HepG2 (cell line): ENCODE measurements around the gene GNG12. TPM values are rescaled to one million over a fixed set of nuclear protein-coding genes. Genes with fewer than 3 reads are reported as not detected.
A peak's percentile ranks its signal among the peaks of the same experiment; 100 is the strongest.

ENCODE experiments used
- ASH2L ChIP-seq: fragments of 300-600, 200-600 bp; sonication (generic); IDR thresholded peaks from 2 replicates; pipeline ENCODE4 v1.7.0; 2017; ENCODE audit warnings: low read depth, mild to moderate bottlenecking, moderate library complexity, mixed read lengths, low read length; ENCODE audit not compliant: insufficient read length
- CEBPG ChIP-seq: IDR thresholded peaks from 2 replicates; pipeline ENCODE4 v1.6.1; 2016
- CTCF ChIP-seq: sonication (generic); formaldehyde crosslinking; IDR thresholded peaks from 2 replicates; pipeline ENCODE4 v1.5.0; 2020; ENCODE audit warnings: mild to moderate bottlenecking, missing genetic modification reagents, moderate library complexity
- E2F5 ChIP-seq: sonication (generic); formaldehyde crosslinking; conservative IDR thresholded peaks from 2 replicates; pipeline ENCODE4 v1.4.0; 2020; ENCODE audit warnings: missing genetic modification reagents
- HNF1A ChIP-seq, 2 experiments: sonication (generic) in 1 of 2; formaldehyde crosslinking in 1 of 2; IDR thresholded peaks; 2 replicates each; pipeline versions ENCODE4 v1.4.0 to v1.6.1; 2016 to 2020; ENCODE audit warnings: borderline replicate concordance in 1 of 2, low read depth in 1 of 2, mild to moderate bottlenecking in 1 of 2, missing genetic modification reagents in 1 of 2
- HNF4A ChIP-seq: sonication (generic); formaldehyde crosslinking; IDR thresholded peaks from 2 replicates; pipeline ENCODE4 v1.4.0; 2020; ENCODE audit warnings: missing genetic modification reagents
- HNF4G ChIP-seq, 2 experiments: sonication (generic) in 1 of 2; formaldehyde crosslinking in 1 of 2; IDR thresholded peaks; 2 replicates each; pipeline versions ENCODE4 v1.4.0 to v1.6.1; 2011 to 2020; ENCODE audit warnings: borderline replicate concordance in 2 of 2, low read depth in 2 of 2, mild to moderate bottlenecking in 2 of 2, low read length in 1 of 2, missing genetic modification reagents in 1 of 2, moderate library complexity in 1 of 2
- LCORL ChIP-seq, 2 experiments: fragments of 450-650 bp in 1 of 2; sonication (generic) in 1 of 2; formaldehyde crosslinking in 1 of 2; IDR thresholded peaks; 2 replicates each; pipeline versions ENCODE4 v1.5.0 to v1.6.1; 2017 to 2020; ENCODE audit warnings: antibody characterized with exemption in 1 of 2, missing genetic modification reagents in 1 of 2
- MLX ChIP-seq: IDR thresholded peaks from 2 replicates; pipeline ENCODE4 v1.6.1; 2016
- MXD4 ChIP-seq: IDR thresholded peaks from 2 replicates; pipeline ENCODE4 v1.6.1; 2016; ENCODE audit warnings: mild to moderate bottlenecking, missing biosample characterization, missing genetic modification reagents
- PCBP2 ChIP-seq: fragments of 200-400 bp; formaldehyde crosslinking; optimal IDR thresholded peaks from 2 replicates; pipeline ENCODE3; 2018; ENCODE audit warnings: low read length, low read depth; ENCODE audit not compliant: poor library complexity, severe bottlenecking
- REST ChIP-seq, 2 experiments: IDR thresholded peaks; 2 replicates each; pipeline ENCODE4 v1.6.1; 2011 to 2012; ENCODE audit warnings: low read length in 2 of 2, borderline replicate concordance in 1 of 2, low read depth in 1 of 2, mild to moderate bottlenecking in 1 of 2, moderate library complexity in 1 of 2
- ZFAT ChIP-seq: sonication (generic); formaldehyde crosslinking; conservative IDR thresholded peaks from 2 replicates; pipeline ENCODE4 v1.8.1; 2023; ENCODE audit warnings: missing genetic modification reagents, inconsistent platforms
- ZFY ChIP-seq: sonication (generic); formaldehyde crosslinking; IDR thresholded peaks from 2 replicates; pipeline ENCODE4 v1.4.0; 2020; ENCODE audit warnings: missing genetic modification reagents
- polyA plus RNA-seq, 8 experiments: library from polyadenylated mRNA; depleted of rRNA in 3 of 8; stranded (reverse) in 7 of 8; unstranded in 1 of 8; fragments of >200 nt; fragmentation: Illumina TruSeq in 4 of 8; extraction: Trizol in 4 of 8; gene quantifications; 2 replicates each; pipeline versions ENCODE4 v1.2.1 to v1.2.3, GENCODE V29; 2011 to 2016; ENCODE audit warnings: low read depth in 4 of 8, missing spikeins in 1 of 8, mixed read lengths in 1 of 8; ENCODE audit not compliant: insufficient read depth in 1 of 8
- total RNA-seq, 5 experiments: library from RNA; depleted of rRNA; stranded (reverse); fragments of >200 nt; fragmentation: Illumina TruSeq; extraction: Trizol; gene quantifications; 2 replicates each; pipeline ENCODE4 v1.2.3, GENCODE V29; 2016; ENCODE audit warnings: low read depth in 1 of 5

GNG12 gene
- total and polyA plus RNA-seq, 2 of the 13 experiments (the other 11 are each of a cell fraction or from before 2014, with no cell fraction given): 0.11 TPM

- no peak for TF ChIP-seq E2F5 (CRISPR knock-in tag)
- TF ChIP-seq MLX (CRISPR knock-in tag): no peak
- no peak for TF ChIP-seq PCBP2
- TF ChIP-seq MXD4 (CRISPR knock-in tag): 0 out of 2 replicates have a peak, but pooled peaks have one; percentile 27
- peak in 1 of 2 experiments; percentile 43; a peak in 1 of 4 replicates for TF ChIP-seq REST (IDR thresholded peaks at IDR 0.05; ENCODE audit: borderline replicate concordance in 1 of 2, low read depth in 1 of 2, low read length in 2 of 2)
- peak; percentile 76 for TF ChIP-seq CEBPG
- no peak for TF ChIP-seq LCORL (IDR thresholded peaks at IDR 0.05)
- TF ChIP-seq LCORL (CRISPR knock-in tag; IDR thresholded peaks at IDR 0.05): peak; percentile 42
- TF ChIP-seq HNF4G (IDR thresholded peaks at IDR 0.05; ENCODE audit: borderline replicate concordance, low read depth, low read length): peak; percentile 66; the same call in 1 of the 2 replicates
- TF ChIP-seq HNF4G (CRISPR knock-in tag; IDR thresholded peaks at IDR 0.05; ENCODE audit: borderline replicate concordance, low read depth): no peak; the same call in 1 of the 2 replicates
- peak; percentile 27 for TF ChIP-seq ASH2L
- TF ChIP-seq HNF1A (IDR thresholded peaks at IDR 0.05; ENCODE audit: low read depth): no peak
- TF ChIP-seq HNF1A (CRISPR knock-in tag; IDR thresholded peaks at IDR 0.05; ENCODE audit: borderline replicate concordance): no peak
- TF ChIP-seq CTCF (CRISPR knock-in tag): peak; percentile 43
- TF ChIP-seq ZFAT (CRISPR knock-in tag): no peak
- TF ChIP-seq HNF4A (CRISPR knock-in tag): peak; percentile 73; the same call in 1 of the 2 replicates
- peak; percentile 29 for TF ChIP-seq ZFY (CRISPR knock-in tag)
Observed at GRCh38 chr1:67686267-67687197, 146.7 kb downstream of the GNG12 start (continued).
